HUES48 (cell line): ENCODE measurements around the gene BMERB1.

Source experiments
- H3K27ac ChIP-seq: one replicate; pipeline ENCODE4 v1.7.0; 2013; ENCODE audit warnings: low read depth, low read length, inconsistent platforms
- H3K27me3 ChIP-seq: 2 replicates; pipeline ENCODE4 v1.6.1; 2013; ENCODE audit warnings: mild to moderate bottlenecking, low read length; ENCODE audit not compliant: control insufficient read depth, insufficient read depth
- H3K36me3 ChIP-seq: 2 replicates; pipeline ENCODE4 v1.6.1; 2013; ENCODE audit warnings: low read length; ENCODE audit not compliant: control insufficient read depth, insufficient read depth
- H3K4me1 ChIP-seq: 2 replicates; pipeline ENCODE4 v1.6.1; 2013; ENCODE audit warnings: mild to moderate bottlenecking, low read length; ENCODE audit not compliant: control insufficient read depth, insufficient read depth
- H3K4me3 ChIP-seq: 2 replicates; pipeline ENCODE4 v1.5.1; 2013; ENCODE audit warnings: mild to moderate bottlenecking, low read depth, low read length
- H3K9ac ChIP-seq: 2 replicates; pipeline ENCODE4 v1.6.1; 2013; ENCODE audit warnings: mild to moderate bottlenecking, low read depth, low read length, moderate library complexity
- H3K9me3 ChIP-seq: 2 replicates; pipeline ENCODE4 v1.6.1; 2013; ENCODE audit warnings: low read length; ENCODE audit not compliant: control insufficient read depth, insufficient read depth

BMERB1 gene

GRCh38 chr16:15576960-15577958 lies 142.9 kb downstream of the BMERB1 start:
- H3K9me3 ChIP-seq = no peaks in the 10 kb centered on the region
- 0 out of 2 replicates have a peak, but pooled peaks cover 7% of the 10 kb centered on the region for H3K36me3 ChIP-seq
- H3K27me3 ChIP-seq = no peaks in the 10 kb centered on the region
- no peak overlapping the region for H3K4me3 ChIP-seq
- H3K9ac ChIP-seq = no peak overlapping the region
- no peak overlapping the region for H3K27ac ChIP-seq
- no peaks in the 10 kb centered on the region for H3K4me1 ChIP-seq

GRCh38 chr16:15578824-15579223 lies 144.4 kb downstream of the BMERB1 start:
- Histone ChIP-seq H3K36me3 (0 out of 2 replicates have a peak, but pooled peaks cover 14% of the 10 kb centered on the region), H3K9me3 (no peaks in the 10 kb centered on the region), H3K27me3 (no peaks in the 10 kb centered on the region), H3K27ac (no peak overlapping the region), H3K9ac (no peak overlapping the region), H3K4me3 (no peak overlapping the region), H3K4me1 (no peaks in the 10 kb centered on the region)

- H3K4me1 ChIP-seq = no peaks in the 10 kb centered on the region
- peaks cover 18% of the 10 kb centered on the region; the same call in 1 of the 2 replicates for H3K36me3 ChIP-seq
Observed at GRCh38 chr16:15581127-15581815, 146.9 kb downstream of the BMERB1 start.

GRCh38 chr16:15583526-15583925 lies 149.1 kb downstream of the BMERB1 start:
- Histone ChIP-seq H3K27me3 (no peaks in the 10 kb centered on the region), H3K4me3 (no peak overlapping the region), H3K36me3 (peaks cover 18% of the 10 kb centered on the region; the same call in 1 of the 2 replicates), H3K9ac (no peak overlapping the region), H3K27ac (no peak overlapping the region), H3K9me3 (0 out of 2 replicates have a peak, but pooled peaks cover 4% of the 10 kb centered on the region), H3K4me1 (no peaks in the 10 kb centered on the region)

More at GRCh38 chr16:15581127-15581815, 146.9 kb downstream of the BMERB1 start:
- no peak overlapping the region for H3K27ac ChIP-seq
- H3K4me3 ChIP-seq = no peak overlapping the region
- no peaks in the 10 kb centered on the region for H3K27me3 ChIP-seq
- 0 out of 2 replicates have a peak, but pooled peaks cover 4% of the 10 kb centered on the region for H3K9me3 ChIP-seq
- H3K9ac ChIP-seq = no peak overlapping the region

GRCh38 chr16:15585956-15586355 lies 151.6 kb downstream of the BMERB1 start:
- Histone ChIP-seq H3K27ac (no peak overlapping the region), H3K9ac (no peak overlapping the region), H3K4me3 (no peak overlapping the region), H3K36me3 (peaks cover 22% of the 10 kb centered on the region; the same call in 1 of the 2 replicates), H3K4me1 (no peaks in the 10 kb centered on the region), H3K9me3 (0 out of 2 replicates have a peak, but pooled peaks cover 4% of the 10 kb centered on the region), H3K27me3 (no peaks in the 10 kb centered on the region)

GRCh38 chr16:15586716-15587115 lies 152.3 kb downstream of the BMERB1 start:
- H3K27me3 ChIP-seq = no peaks in the 10 kb centered on the region
- H3K4me1 ChIP-seq = no peaks in the 10 kb centered on the region
- no peak overlapping the region for H3K9ac ChIP-seq
- 0 out of 2 replicates have a peak, but pooled peaks cover 4% of the 10 kb centered on the region for H3K9me3 ChIP-seq
- H3K36me3 ChIP-seq = peaks cover 16% of the 10 kb centered on the region; the same call in 1 of the 2 replicates
- H3K27ac ChIP-seq = no peak overlapping the region
- no peak overlapping the region for H3K4me3 ChIP-seq

- no peaks in the 10 kb centered on the region for H3K4me1 ChIP-seq
- no peak overlapping the region for H3K4me3 ChIP-seq
- H3K27me3 ChIP-seq = no peaks in the 10 kb centered on the region
- H3K9me3 ChIP-seq = 0 out of 2 replicates have a peak, but pooled peaks cover 4% of the 10 kb centered on the region
- H3K9ac ChIP-seq = no peak overlapping the region
- peaks cover 15% of the 10 kb centered on the region; the same call in 1 of the 2 replicates for H3K36me3 ChIP-seq
- H3K27ac ChIP-seq = no peak overlapping the region
Observed at GRCh38 chr16:15587152-15587825, 152.9 kb downstream of the BMERB1 start.

- Histone ChIP-seq H3K27ac (no peak overlapping the region), H3K9ac (no peak overlapping the region), H3K36me3 (peaks cover 38% of the 10 kb centered on the region)
Observed at GRCh38 chr16:15592324-15592723, 157.9 kb downstream of the BMERB1 start.

GRCh38 chr16:15593235-15593634 lies 158.8 kb downstream of the BMERB1 start:
- H3K9ac ChIP-seq = no peak overlapping the region
- no peak overlapping the region for H3K27ac ChIP-seq
- H3K27me3 ChIP-seq = no peaks in the 10 kb centered on the region
- no peaks in the 10 kb centered on the region for H3K9me3 ChIP-seq
- H3K36me3 ChIP-seq = peaks cover 47% of the 10 kb centered on the region
- H3K4me3 ChIP-seq = no peak overlapping the region
- H3K4me1 ChIP-seq = no peaks in the 10 kb centered on the region

More at GRCh38 chr16:15592324-15592723, 157.9 kb downstream of the BMERB1 start:
- H3K4me3 ChIP-seq = no peak overlapping the region
- no peaks in the 10 kb centered on the region for H3K27me3 ChIP-seq
- H3K4me1 ChIP-seq = no peaks in the 10 kb centered on the region
- no peaks in the 10 kb centered on the region for H3K9me3 ChIP-seq

GRCh38 chr16:15594711-15595320 lies 160.4 kb downstream of the BMERB1 start:
- Histone ChIP-seq H3K36me3 (peaks cover 57% of the 10 kb centered on the region), H3K27me3 (no peaks in the 10 kb centered on the region), H3K9me3 (no peaks in the 10 kb centered on the region), H3K9ac (no peak overlapping the region), H3K27ac (no peak overlapping the region), H3K4me1 (no peaks in the 10 kb centered on the region), H3K4me3 (no peak overlapping the region)
